GM12873 (cell line): ENCODE data around the gene BATF.

Experiments used
- CTCF ChIP-seq: IDR thresholded peaks from 2 replicates; pipeline ENCODE4 v1.5.1; 2012; ENCODE audit warnings: low read depth, mild to moderate bottlenecking, moderate library complexity, low read length, control low read depth; ENCODE audit not compliant: insufficient read depth; ENCODE audit errors: missing control alignments

Gene BATF

GRCh38 chr14:75486318-75486717 lies 36.0 kb upstream of the BATF start:
- no peak for TF ChIP-seq CTCF

GRCh38 chr14:75487155-75487671 lies 35.1 kb upstream of the BATF start:
- TF ChIP-seq CTCF: no peak

GRCh38 chr14:75489480-75489837 lies 32.8 kb upstream of the BATF start:
- TF ChIP-seq CTCF: no peak

- no peak for TF ChIP-seq CTCF
These were observed 30.8 kb upstream of the BATF start for GRCh38 chr14:75491376-75491978.

- no peak for TF ChIP-seq CTCF
These were observed 29.3 kb upstream of the BATF start for GRCh38 chr14:75492832-75493591.

- TF ChIP-seq CTCF: no peak
These were observed 28.6 kb upstream of the BATF start for GRCh38 chr14:75493592-75494087.

GRCh38 chr14:75494896-75495295 lies 27.4 kb upstream of the BATF start:
- TF ChIP-seq CTCF: no peak
